Esophagus (tissue), 2 donors: Measurements from ENCODE around the gene MYO1G. TPM values are rescaled to one million over a fixed set of nuclear protein-coding genes. Genes with fewer than 3 reads are reported as not detected.

ENCODE experiments used
- H3K27ac ChIP-seq, 2 donors: one replicate each; pipeline ENCODE4 v1.5.1; 2013; ENCODE audit warnings: low read depth in 2 of 2, mild to moderate bottlenecking in 2 of 2, inconsistent platforms in 1 of 2, low read length in 1 of 2, moderate library complexity in 1 of 2
- H3K27me3 ChIP-seq, 2 donors: one replicate each; pipeline ENCODE4 v1.6.1; 2013; ENCODE audit warnings: low read length in 2 of 2, control low read depth in 1 of 2, mild to moderate bottlenecking in 1 of 2; ENCODE audit not compliant: insufficient read depth in 2 of 2, control insufficient read depth in 1 of 2
- H3K36me3 ChIP-seq, 2 donors: one replicate each; pipeline ENCODE4 v1.6.1; 2013; ENCODE audit warnings: low read length in 1 of 2; ENCODE audit not compliant: control insufficient read depth in 2 of 2, insufficient read depth in 2 of 2
- H3K4me1 ChIP-seq, 2 donors: one replicate each; pipeline ENCODE4 v1.6.1; 2013; ENCODE audit warnings: low read length in 1 of 2; ENCODE audit not compliant: control insufficient read depth in 2 of 2, insufficient read depth in 2 of 2
- H3K4me3 ChIP-seq, 2 donors: one replicate each; pipeline ENCODE4 v1.5.1; 2013; ENCODE audit warnings: low read length in 2 of 2, mild to moderate bottlenecking in 2 of 2, low read depth in 1 of 2, moderate library complexity in 1 of 2
- H3K9me3 ChIP-seq, 2 donors: one replicate each; pipeline ENCODE4 v1.6.1; 2013; ENCODE audit warnings: mild to moderate bottlenecking in 2 of 2, low read depth in 1 of 2, low read length in 1 of 2, moderate library complexity in 1 of 2; ENCODE audit not compliant: control insufficient read depth in 2 of 2, insufficient read depth in 1 of 2
- WGBS, 2 donors: extraction: QIAGEN DNeasy Blood & Tissue Kit; methylation state at CpG; one replicate each; pipeline ENCODE4 v1.1.7; 2013; 5-methylcytosine and 5-hydroxymethylcytosine counted together
- polyA plus RNA-seq, 2 donors: library from polyadenylated mRNA; stranded (reverse); fragments of 200-250 nt; gene quantifications; one replicate each; pipeline ENCODE4 v1.2.3, GENCODE V29; 2013
- donor health status: healthy with polysubstance abuse.
- donor health status: Bipolar disorder and iron deficiency.

Gene MYO1G
- polyA plus RNA-seq, 2 donors, result 2.2 to 2.3 TPM

GRCh38 chr7:44969701-44970522, 8.9 kb downstream of the MYO1G start:
- Histone ChIP-seq H3K4me3 (no peak overlapping the region), H3K4me1 (peaks cover 0 to 4% of the 10 kb centered on the region in 2 donors), H3K27ac (no peak overlapping the region), H3K36me3 (peaks cover 0 to 4% of the 10 kb centered on the region in 2 donors), H3K27me3 (no peaks in the 10 kb centered on the region), H3K9me3 (no peaks in the 10 kb centered on the region)
- WGBS, 2 donors, result 78 to 83% methylated on average over 21 of the region's 21 CpGs

- H3K36me3 ChIP-seq, result no peaks in the 10 kb centered on the region
- no peaks in the 10 kb centered on the region for H3K9me3 ChIP-seq
- no peak overlapping the region for H3K27ac ChIP-seq
- no peak overlapping the region for H3K4me3 ChIP-seq
- no peaks in the 10 kb centered on the region for H3K27me3 ChIP-seq
- 92 to 95% methylated on average over 11 of the region's 11 CpGs for WGBS, 2 donors
- peaks cover 0 to 4% of the 10 kb centered on the region in 2 donors for H3K4me1 ChIP-seq
Observed at GRCh38 chr7:44969049-44969700, 9.6 kb downstream of the MYO1G start.

- H3K9me3 ChIP-seq, result no peaks in the 10 kb centered on the region
- H3K4me1 ChIP-seq, result peaks cover 0 to 6% of the 10 kb centered on the region in 2 donors
- WGBS, 2 donors, result 76 to 83% methylated on average over 18 of the region's 18 CpGs
Observed at GRCh38 chr7:44967571-44968446, 11.0 kb downstream of the MYO1G start.

GRCh38 chr7:44966731-44967538, 11.9 kb downstream of the MYO1G start:
- Histone ChIP-seq H3K9me3 (no peaks in the 10 kb centered on the region), H3K27ac (no peak overlapping the region), H3K4me1 (peaks cover 0 to 12% of the 10 kb centered on the region in 2 donors), H3K4me3 (no peak overlapping the region), H3K36me3 (no peaks in the 10 kb centered on the region), H3K27me3 (no peaks in the 10 kb centered on the region)
- WGBS, 2 donors, result 84% methylated on average over 9 of the region's 9 CpGs

More at GRCh38 chr7:44967571-44968446, 11.0 kb downstream of the MYO1G start:
- Histone ChIP-seq H3K27me3 (no peaks in the 10 kb centered on the region), H3K36me3 (no peaks in the 10 kb centered on the region), H3K4me3 (no peak overlapping the region), H3K27ac (no peak overlapping the region)

- WGBS, 2 donors, result 95 to 96% methylated on average over 18 of the region's 18 CpGs
- H3K27me3 ChIP-seq, result no peaks in the 10 kb centered on the region
- H3K9me3 ChIP-seq, result no peaks in the 10 kb centered on the region
- H3K4me1 ChIP-seq, result peaks cover 0 to 12% of the 10 kb centered on the region in 2 donors
- H3K27ac ChIP-seq, result no peak overlapping the region
- no peak overlapping the region for H3K4me3 ChIP-seq
- no peaks in the 10 kb centered on the region for H3K36me3 ChIP-seq
Observed at GRCh38 chr7:44965937-44966730, 12.7 kb downstream of the MYO1G start.

GRCh38 chr7:44965441-44965903, 13.3 kb downstream of the MYO1G start:
- no peaks in the 10 kb centered on the region for H3K9me3 ChIP-seq
- H3K27ac ChIP-seq, result no peak overlapping the region
- no peak overlapping the region for H3K4me3 ChIP-seq
- H3K4me1 ChIP-seq, result peaks cover 0 to 12% of the 10 kb centered on the region in 2 donors
- WGBS, 2 donors, result 97% methylated on average over 16 of the region's 16 CpGs
- no peaks in the 10 kb centered on the region for H3K36me3 ChIP-seq
- no peaks in the 10 kb centered on the region for H3K27me3 ChIP-seq

GRCh38 chr7:44964831-44965440, 13.9 kb downstream of the MYO1G start:
- no peaks in the 10 kb centered on the region for H3K36me3 ChIP-seq
- peaks cover 0 to 12% of the 10 kb centered on the region in 2 donors for H3K4me1 ChIP-seq
- H3K4me3 ChIP-seq, result no peak overlapping the region
- no peaks in the 10 kb centered on the region for H3K27me3 ChIP-seq
- 92 to 95% methylated on average over 9 to 13 of the region's 13 CpGs for WGBS, 2 donors
- no peak overlapping the region for H3K27ac ChIP-seq
- no peaks in the 10 kb centered on the region for H3K9me3 ChIP-seq

- Histone ChIP-seq H3K4me3 (no peak overlapping the region), H3K27me3 (no peaks in the 10 kb centered on the region), H3K36me3 (no peaks in the 10 kb centered on the region), H3K9me3 (no peaks in the 10 kb centered on the region), H3K27ac (no peak overlapping the region), H3K4me1 (peaks cover 0 to 10% of the 10 kb centered on the region in 2 donors)
- WGBS, 2 donors, result 71 to 77% methylated on average over 7 of the region's 7 CpGs
Observed at GRCh38 chr7:44964384-44964830, 14.4 kb downstream of the MYO1G start.
